AG04449 (cell line): ENCODE results near the gene LDLRAD4.

Experiments
- CTCF ChIA-PET: fragments of 350-600 bp; formaldehyde crosslinking; extraction: SDS; loops from one replicate; lab custom pipeline; 2021; ENCODE audit warnings: antibody characterized with exemption; lab: Yijun Ruan, JAX
- POLR2A ChIA-PET: fragments of 400-600, 350-600 bp; formaldehyde crosslinking; extraction: SDS; loops from one replicate; lab custom pipeline; 2020; ENCODE audit warnings: antibody characterized with exemption, inconsistent platforms; lab: Yijun Ruan, JAX
- DNase-seq: peaks from one replicate; pipeline ENCODE4 v3.0.0-alpha.2; 2010; ENCODE audit warnings: low read depth, low spot score
- H3K4me3 ChIP-seq: 2 replicates; pipeline ENCODE4 v1.5.1; 2011; ENCODE audit warnings: low read depth, mild to moderate bottlenecking, control low read depth, low read length
- TF ChIP-seq, protein P1 (sequence below): IDR thresholded peaks from one replicate; pipeline ENCODE4 v1.5.1; 2011; ENCODE audit warnings: mild to moderate bottlenecking, moderate library complexity, low read length, control low read depth, inconsistent platforms; ENCODE audit not compliant: insufficient read depth; ENCODE audit errors: missing control alignments

The LDLRAD4 gene

DNA sequence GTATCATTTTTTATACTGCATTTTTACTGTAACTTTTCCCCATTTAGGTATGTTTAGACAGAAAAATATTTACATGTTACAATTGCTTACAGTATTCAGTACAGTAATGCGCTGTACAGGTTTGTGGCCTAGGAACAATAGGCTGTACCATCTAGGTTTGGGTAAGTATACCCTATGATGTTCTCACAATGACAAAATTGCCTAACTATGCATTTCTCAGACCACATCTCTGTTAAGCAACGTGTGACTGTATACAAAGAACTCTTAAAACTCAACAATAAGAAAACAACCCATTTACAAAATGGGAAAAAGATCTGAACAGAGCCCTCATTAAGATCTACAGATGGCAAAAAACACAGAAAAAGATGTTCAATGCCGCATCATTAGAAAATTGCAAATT, 478.4 kb downstream of the LDLRAD4 start:
- TF ChIP-seq, protein P1, sequence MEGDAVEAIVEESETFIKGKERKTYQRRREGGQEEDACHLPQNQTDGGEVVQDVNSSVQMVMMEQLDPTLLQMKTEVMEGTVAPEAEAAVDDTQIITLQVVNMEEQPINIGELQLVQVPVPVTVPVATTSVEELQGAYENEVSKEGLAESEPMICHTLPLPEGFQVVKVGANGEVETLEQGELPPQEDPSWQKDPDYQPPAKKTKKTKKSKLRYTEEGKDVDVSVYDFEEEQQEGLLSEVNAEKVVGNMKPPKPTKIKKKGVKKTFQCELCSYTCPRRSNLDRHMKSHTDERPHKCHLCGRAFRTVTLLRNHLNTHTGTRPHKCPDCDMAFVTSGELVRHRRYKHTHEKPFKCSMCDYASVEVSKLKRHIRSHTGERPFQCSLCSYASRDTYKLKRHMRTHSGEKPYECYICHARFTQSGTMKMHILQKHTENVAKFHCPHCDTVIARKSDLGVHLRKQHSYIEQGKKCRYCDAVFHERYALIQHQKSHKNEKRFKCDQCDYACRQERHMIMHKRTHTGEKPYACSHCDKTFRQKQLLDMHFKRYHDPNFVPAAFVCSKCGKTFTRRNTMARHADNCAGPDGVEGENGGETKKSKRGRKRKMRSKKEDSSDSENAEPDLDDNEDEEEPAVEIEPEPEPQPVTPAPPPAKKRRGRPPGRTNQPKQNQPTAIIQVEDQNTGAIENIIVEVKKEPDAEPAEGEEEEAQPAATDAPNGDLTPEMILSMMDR: no peak
- H3K4me3 ChIP-seq: no peak overlapping the region
- DNase-seq: no peak
- ChIA-PET CTCF (interaction anchor here (0.8 kb wide), 1 partner anchor 8 kb away, joined by 3 read pairs; no protein-coding TSS in a partner anchor), POLR2A (no interaction called here)

DNA sequence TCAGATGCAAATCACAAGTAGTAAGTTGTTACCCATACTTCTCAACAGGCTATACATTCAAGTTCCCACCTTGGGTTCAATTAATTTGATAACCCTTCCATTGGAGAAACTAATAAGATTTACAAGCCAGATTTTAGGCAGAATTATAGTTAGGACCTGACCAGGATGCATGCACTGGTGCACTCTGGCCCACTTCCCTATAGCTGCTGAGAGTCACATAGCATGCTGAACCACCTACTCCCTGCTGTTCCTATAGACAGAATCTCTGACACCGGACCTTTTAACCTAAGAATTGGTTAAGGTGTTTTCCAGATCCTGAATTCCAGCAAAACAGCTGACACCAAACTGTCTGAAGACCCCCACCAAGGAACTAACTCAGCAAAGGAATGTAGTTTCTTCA, 481.6 kb downstream of the LDLRAD4 start:
- DNase-seq: no peak
- ChIA-PET POLR2A (no interaction called here), CTCF (interaction anchor here (1.2 kb wide), 1 partner anchor 46 kb away, joined by 3 read pairs; no protein-coding TSS in a partner anchor)
- TF ChIP-seq, protein P1: no peak
- no peak overlapping the region for H3K4me3 ChIP-seq
